Prostate gland (tissue), 2 donors: Measurements from ENCODE around the gene MBOAT1. TPM values are rescaled to one million over a fixed set of nuclear protein-coding genes. Genes with fewer than 3 reads are reported as not detected.

Source experiments
- DNase-seq: peaks from one replicate; pipeline ENCODE4 v3.0.0-alpha.2; 2019; ENCODE audit warnings: low spot score
- H3K27ac ChIP-seq, 2 donors: fragments of 200-600 bp; sonication (generic); 2 replicates each; pipeline ENCODE4 v1.5.1; 2017 to 2019
- H3K27me3 ChIP-seq: fragments of 200-600 bp; sonication (generic); replicated peaks from 2 replicates; pipeline ENCODE4 v1.5.1; 2019; ENCODE audit not compliant: insufficient read depth
- H3K36me3 ChIP-seq, 2 donors: fragments of 200-600 bp; sonication (generic); 1 replicate in 1 of 2; 2 replicates in 1 of 2; pipeline versions ENCODE4 v1.5.1 to v1.8.1; 2017 to 2019
- H3K4me1 ChIP-seq: fragments of 200-600 bp; sonication (generic); replicated peaks from 2 replicates; pipeline ENCODE4 v1.5.1; 2019
- H3K4me3 ChIP-seq, 2 donors: fragments of 200-600 bp; sonication (generic); 2 replicates each; pipeline ENCODE4 v1.5.1; 2017 to 2019
- H3K9me3 ChIP-seq: fragments of 200-600 bp; sonication (generic); 2 replicates; pipeline ENCODE4 v1.5.1; 2017
- CTCF ChIP-seq, 4 experiments: fragments of 200-600 bp in 2 of 4; fragments of 450-650 bp in 2 of 4; sonication (generic) in 2 of 4; IDR thresholded peaks; 1 replicate in 3 of 4; 2 replicates in 1 of 4; pipeline ENCODE4 v1.5.1; 2016 to 2019; ENCODE audit warnings: antibody characterized with exemption in 4 of 4, mild to moderate bottlenecking in 2 of 4, moderate library complexity in 2 of 4
- POLR2A ChIP-seq: fragments of 450-650 bp; IDR thresholded peaks from one replicate; pipeline ENCODE4 v1.6.1; 2016; ENCODE audit warnings: antibody characterized with exemption, mild to moderate bottlenecking
- POLR2AphosphoS5 ChIP-seq: sonication (generic); formaldehyde crosslinking; IDR thresholded peaks from one replicate; pipeline ENCODE4 v1.6.1; 2017; ENCODE audit warnings: antibody characterized with exemption
- WGBS: methylation state at CpG from one replicate; pipeline ENCODE4 v1.1.5; 2018; 5-methylcytosine and 5-hydroxymethylcytosine counted together
- intact Hi-C: fragments of 100-400 bp; cut with DNase I; formaldehyde crosslinking; loops from one replicate; pipeline ENCODE4 v1.14.2; 2022
- total RNA-seq, 2 donors: library from RNA; depleted of rRNA; stranded (reverse); fragments of >200 nt; gene quantifications; one replicate each; pipeline ENCODE4 v1.1.0, GENCODE V29; 2016

Gene MBOAT1
- total RNA-seq, 2 donors from 2014 or later, result 8.6 to 14.1 TPM

- Histone ChIP-seq H3K4me3 (no peak overlapping the region), H3K36me3 (no peaks in the 10 kb centered on the region), H3K27me3 (no peaks in the 10 kb centered on the region), H3K4me1 (no peaks in the 10 kb centered on the region), H3K27ac (no peak overlapping the region), H3K9me3 (no peaks in the 10 kb centered on the region)
- TF ChIP-seq POLR2A, result no peak
- no peak for TF ChIP-seq CTCF (IDR thresholded peaks at IDR 0.05)
- TF ChIP-seq POLR2AphosphoS5, result no peak
- intact Hi-C loops, result no loop called here
- DNase-seq, result no peak
- WGBS, result 76% methylated on average over 7 of the region's 7 CpGs
Observed at GRCh38 chr6:20234136-20234535, 21.9 kb upstream of the MBOAT1 start.

GRCh38 chr6:20233007-20233730, 20.9 kb upstream of the MBOAT1 start:
- TF ChIP-seq CTCF (IDR thresholded peaks at IDR 0.05) (no peak), POLR2AphosphoS5 (no peak), POLR2A (no peak)
- Histone ChIP-seq H3K4me3 (no peak overlapping the region), H3K4me1 (no peaks in the 10 kb centered on the region), H3K36me3 (no peaks in the 10 kb centered on the region), H3K27ac (no peak overlapping the region), H3K9me3 (no peaks in the 10 kb centered on the region), H3K27me3 (no peaks in the 10 kb centered on the region)
- WGBS, result 97% methylated on average over 41 of the region's 44 CpGs
- intact Hi-C loops, result no loop called here
- no peak for DNase-seq

GRCh38 chr6:20232188-20232587, 19.9 kb upstream of the MBOAT1 start:
- DNase-seq, result no peak
- no peaks in the 10 kb centered on the region for H3K36me3 ChIP-seq
- no peaks in the 10 kb centered on the region for H3K4me1 ChIP-seq
- WGBS, result 94% methylated on average over 2 of the region's 2 CpGs
- no peak for TF ChIP-seq POLR2A
- no peak for TF ChIP-seq POLR2AphosphoS5
- TF ChIP-seq CTCF (IDR thresholded peaks at IDR 0.05), result no peak
- H3K9me3 ChIP-seq, result no peaks in the 10 kb centered on the region
- no peak overlapping the region for H3K4me3 ChIP-seq
- no peaks in the 10 kb centered on the region for H3K27me3 ChIP-seq
- H3K27ac ChIP-seq, result no peak overlapping the region
- intact Hi-C loops, result no loop called here

- no peaks in the 10 kb centered on the region for H3K36me3 ChIP-seq
- intact Hi-C loops, result no loop called here
- 70% methylated on average over 4 of the region's 4 CpGs for WGBS
- DNase-seq, result no peak
- no peak overlapping the region for H3K27ac ChIP-seq
- H3K9me3 ChIP-seq, result no peaks in the 10 kb centered on the region
- no peaks in the 10 kb centered on the region for H3K27me3 ChIP-seq
- no peak overlapping the region for H3K4me3 ChIP-seq
- TF ChIP-seq POLR2A (no peak), CTCF (IDR thresholded peaks at IDR 0.05) (no peak), POLR2AphosphoS5 (no peak)
- no peaks in the 10 kb centered on the region for H3K4me1 ChIP-seq
Observed at GRCh38 chr6:20230401-20231119, 18.3 kb upstream of the MBOAT1 start.

GRCh38 chr6:20229881-20230280, 17.6 kb upstream of the MBOAT1 start:
- DNase-seq, result no peak
- Histone ChIP-seq H3K36me3 (no peaks in the 10 kb centered on the region), H3K4me1 (no peaks in the 10 kb centered on the region), H3K27me3 (no peaks in the 10 kb centered on the region), H3K4me3 (no peak overlapping the region), H3K27ac (no peak overlapping the region), H3K9me3 (no peaks in the 10 kb centered on the region)
- intact Hi-C loops, result no loop called here
- 95% methylated on average over 4 of the region's 4 CpGs for WGBS
- TF ChIP-seq POLR2A, result no peak
- TF ChIP-seq POLR2AphosphoS5, result no peak
- TF ChIP-seq CTCF (IDR thresholded peaks at IDR 0.05), result no peak
